K562 (cell line): ENCODE measurements around the gene EPHB4. TPM values are rescaled to one million over a fixed set of nuclear protein-coding genes. Genes with fewer than 3 reads are reported as not detected.

Experiments used
- ATF3 ChIP-seq, 2 experiments: fragments of 450-650 bp in 1 of 2; sonication (generic) in 1 of 2; formaldehyde crosslinking in 1 of 2; IDR thresholded peaks in 1 of 2; conservative IDR thresholded peaks in 1 of 2; 2 replicates each; pipeline versions ENCODE4 v1.6.1 to v1.8.1; 2016 to 2023; ENCODE audit warnings: mild to moderate bottlenecking in 2 of 2, moderate library complexity in 2 of 2, inconsistent platforms in 1 of 2, missing genetic modification reagents in 1 of 2
- BACH1 ChIP-seq: fragments of 200-800 bp; sonication (Bioruptor generic); IDR thresholded peaks from 2 replicates; pipeline ENCODE4 v1.6.1; 2016; ENCODE audit warnings: missing genetic modification characterization, missing compliant biosample characterization
- CREB5 ChIP-seq: fragments of 250-450 bp; sonication (Bioruptor Pico); IDR thresholded peaks from 2 replicates; pipeline ENCODE4 v1.5.0; 2020; ENCODE audit warnings: mild to moderate bottlenecking
- DPF2 ChIP-seq: fragments of 450-650 bp; IDR thresholded peaks from 2 replicates; pipeline ENCODE4 v1.6.1; 2016
- E2F1 ChIP-seq: sonication (generic); formaldehyde crosslinking; IDR thresholded peaks from 2 replicates; pipeline ENCODE4 v1.8.1; 2023; ENCODE audit warnings: mild to moderate bottlenecking, missing genetic modification reagents, moderate library complexity
- EWSR1 ChIP-seq: fragments of 450-650 bp; IDR thresholded peaks from 2 replicates; pipeline ENCODE4 v1.6.1; 2018; ENCODE audit warnings: borderline replicate concordance, mild to moderate bottlenecking, low read depth, moderate library complexity; ENCODE audit not compliant: partially characterized antibody
- FOSL1 ChIP-seq: fragments of 200-800 bp; sonication (Bioruptor generic); conservative IDR thresholded peaks from 2 replicates; pipeline ENCODE4 v1.6.1; 2016; ENCODE audit warnings: missing genetic modification characterization, missing compliant biosample characterization
- FOXP4 ChIP-seq: sonication (generic); formaldehyde crosslinking; IDR thresholded peaks from 2 replicates; pipeline ENCODE4 v1.8.0; 2022; ENCODE audit warnings: mild to moderate bottlenecking, missing genetic modification reagents, borderline replicate concordance
- MCM7 ChIP-seq, 2 experiments: fragments of 450-650 bp; IDR thresholded peaks; 2 replicates each; pipeline ENCODE4 v1.6.1; 2016 to 2018
- MED1 ChIP-seq: sonication (generic); formaldehyde crosslinking; IDR thresholded peaks from 2 replicates; pipeline ENCODE4 v1.8.1; 2023; ENCODE audit warnings: missing genetic modification reagents, borderline replicate concordance
- NFIX ChIP-seq: fragments of 250-450 bp; sonication (Bioruptor Pico); IDR thresholded peaks from 2 replicates; pipeline ENCODE4 v1.4.0; 2020; ENCODE audit warnings: low read depth, mild to moderate bottlenecking, moderate library complexity
- NR4A1 ChIP-seq, 2 experiments: fragments of 250-450 bp in 1 of 2; fragments of 450-650 bp in 1 of 2; sonication (Bioruptor Pico) in 1 of 2; IDR thresholded peaks; 2 replicates each; pipeline versions ENCODE4 v1.4.0 to v1.6.1; 2016 to 2020; ENCODE audit warnings: mild to moderate bottlenecking in 2 of 2, missing compliant biosample characterization in 1 of 2, missing genetic modification characterization in 1 of 2, moderate library complexity in 1 of 2
- RCOR1 ChIP-seq, 2 experiments: IDR thresholded peaks; 2 replicates each; pipeline ENCODE4 v1.6.1; 2012; ENCODE audit warnings: low read depth in 2 of 2, low read length in 2 of 2, borderline replicate concordance in 1 of 2, improper control_type of control experiment in 1 of 2
- TRIM24 ChIP-seq, 2 experiments: fragments of 450-650 bp; IDR thresholded peaks; 2 replicates each; pipeline ENCODE4 v1.6.1; 2016
- TRIM28 ChIP-seq: fragments of 450-650 bp; IDR thresholded peaks from 2 replicates; pipeline ENCODE4 v1.6.1; 2017
- USF1 ChIP-seq: sonication (generic); formaldehyde crosslinking; IDR thresholded peaks from 2 replicates; pipeline ENCODE4 v1.9.0; 2022; ENCODE audit warnings: mild to moderate bottlenecking, missing genetic modification reagents
- ZNF561 ChIP-seq: fragments of 450-650 bp; formaldehyde crosslinking; conservative IDR thresholded peaks from 2 replicates; pipeline ENCODE4 v1.4.0; 2020; ENCODE audit warnings: mild to moderate bottlenecking, moderate library complexity
- polyA plus RNA-seq, 8 experiments: library from polyadenylated mRNA; depleted of rRNA in 4 of 8; stranded (reverse) in 5 of 8; unstranded in 3 of 8; fragments of >200 nt; fragmentation: Nextera tagmentation in 2 of 8; fragmentation: Illumina TruSeq in 1 of 8; extraction: Ambion mirVana in 2 of 8; extraction: Trizol in 1 of 8; gene quantifications; 2 replicates each; pipeline versions ENCODE4 v1.2.1 to v1.2.3, GENCODE V29; 2011 to 2014; ENCODE audit warnings: inconsistent platforms in 1 of 8, missing spikeins in 1 of 8
- total RNA-seq, 7 experiments: library from RNA; depleted of rRNA in 6 of 7; stranded (reverse); fragments of >200 nt in 6 of 7; fragmentation: Illumina TruSeq in 2 of 7; extraction: Trizol in 2 of 7; gene quantifications; 2 replicates each; pipeline versions ENCODE4 v1.2.1 to v1.2.3, GENCODE V29; 2011 to 2021; ENCODE audit warnings: low replicate concordance in 1 of 7
- TF ChIP-seq, protein P1 (sequence below): IDR thresholded peaks from 2 replicates; pipeline ENCODE4 v1.6.1; 2011; ENCODE audit not compliant: insufficient read length; ENCODE audit errors: extremely low read depth
- TF ChIP-seq, protein P2 (sequence below): fragments of 450-650 bp; IDR thresholded peaks from 2 replicates; pipeline ENCODE4 v1.6.1; 2016

EPHB4 gene
- total and polyA plus RNA-seq, 9 of the 15 experiments (the other 6 are each of a cell fraction or from before 2014, with no cell fraction given) = 1.2 to 82.1 (median 37.9) TPM

GRCh38 chr7:100840470-100841100, 13.3 kb upstream of the EPHB4 start (continued):
- TF ChIP-seq EWSR1 (no peak), MED1 (CRISPR knock-in tag) (no peak), DPF2 (peak; percentile 68), ATF3 (IDR thresholded peaks at IDR 0.05) (no peak), ATF3 (CRISPR knock-in tag; conservative IDR thresholded peaks at IDR 0.05) (no peak), FOSL1 (tag) (no peak), BACH1 (tag) (no peak), ZNF561 (no peak), NFIX (CRISPR knock-in tag) (no peak), TRIM28 (0 out of 2 replicates have a peak, but pooled peaks have one; percentile 28), MCM7 (IDR thresholded peaks at IDR 0.05) (peak in 1 of 2 experiments; percentile 81; a peak in 2 of 4 replicates), E2F1 (CRISPR knock-in tag) (no peak), CREB5 (CRISPR knock-in tag) (no peak), TRIM24 (IDR thresholded peaks at IDR 0.05) (peak in 1 of 2 experiments; percentile 56; a peak in 1 of 4 replicates), FOXP4 (CRISPR knock-in tag) (no peak), NR4A1 (CRISPR knock-in tag; IDR thresholded peaks at IDR 0.05) (no peak), NR4A1 (tag; IDR thresholded peaks at IDR 0.05) (no peak), RCOR1 (IDR thresholded peaks at IDR 0.05; ENCODE audit: borderline replicate concordance in 1 of 2, low read depth in 2 of 2, low read length in 2 of 2) (no peak), USF1 (CRISPR knock-in tag) (no peak)
- TF ChIP-seq, protein P1, sequence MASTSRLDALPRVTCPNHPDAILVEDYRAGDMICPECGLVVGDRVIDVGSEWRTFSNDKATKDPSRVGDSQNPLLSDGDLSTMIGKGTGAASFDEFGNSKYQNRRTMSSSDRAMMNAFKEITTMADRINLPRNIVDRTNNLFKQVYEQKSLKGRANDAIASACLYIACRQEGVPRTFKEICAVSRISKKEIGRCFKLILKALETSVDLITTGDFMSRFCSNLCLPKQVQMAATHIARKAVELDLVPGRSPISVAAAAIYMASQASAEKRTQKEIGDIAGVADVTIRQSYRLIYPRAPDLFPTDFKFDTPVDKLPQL = no peak
- TF ChIP-seq, protein P2, sequence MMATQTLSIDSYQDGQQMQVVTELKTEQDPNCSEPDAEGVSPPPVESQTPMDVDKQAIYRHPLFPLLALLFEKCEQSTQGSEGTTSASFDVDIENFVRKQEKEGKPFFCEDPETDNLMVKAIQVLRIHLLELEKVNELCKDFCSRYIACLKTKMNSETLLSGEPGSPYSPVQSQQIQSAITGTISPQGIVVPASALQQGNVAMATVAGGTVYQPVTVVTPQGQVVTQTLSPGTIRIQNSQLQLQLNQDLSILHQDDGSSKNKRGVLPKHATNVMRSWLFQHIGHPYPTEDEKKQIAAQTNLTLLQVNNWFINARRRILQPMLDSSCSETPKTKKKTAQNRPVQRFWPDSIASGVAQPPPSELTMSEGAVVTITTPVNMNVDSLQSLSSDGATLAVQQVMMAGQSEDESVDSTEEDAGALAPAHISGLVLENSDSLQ = peak; percentile 37; the same call in 1 of the 2 replicates
